Measurements from ENCODE around the gene CFAP54. TPM values are rescaled to one million over a fixed set of nuclear protein-coding genes. Genes with fewer than 3 reads are reported as not detected.
A peak's percentile ranks its signal among the peaks of the same experiment; 100 is the strongest.

The CFAP54 gene
- total RNA-seq, 2 donors from 2014 or later: 0.61 to 0.87 TPM

DNA sequence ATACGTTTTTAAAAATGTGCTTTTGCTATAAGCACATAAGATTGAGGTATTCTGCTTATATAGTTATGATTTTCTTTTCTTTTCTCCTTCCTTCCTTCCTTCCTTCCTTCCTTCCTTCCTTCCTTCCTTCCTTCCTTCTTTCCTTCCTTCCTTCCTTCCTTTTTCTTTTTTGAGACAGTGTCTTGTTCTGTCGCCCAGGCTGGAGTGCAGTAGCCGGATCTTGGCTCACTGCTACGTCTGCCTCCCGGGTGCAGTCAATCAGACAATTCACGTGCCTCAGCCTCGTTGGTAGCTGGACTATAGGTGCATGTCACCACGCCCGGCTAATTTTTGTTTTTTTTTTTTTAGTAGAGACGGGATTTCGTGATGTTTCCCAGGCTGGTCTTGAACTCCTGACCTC is 5.8 kb downstream of the CFAP54 start:
- H3K4me1 Mint-ChIP-seq: no peaks in the 10 kb centered on the region
- no peaks in the 10 kb centered on the region for H3K9me3 Mint-ChIP-seq
- H3K27me3 Mint-ChIP-seq: no peaks in the 10 kb centered on the region
- no peak overlapping the region for H3K27ac Mint-ChIP-seq
- ATAC-seq (replicated peaks): no peak
- no peaks in the 10 kb centered on the region for H3K36me3 Mint-ChIP-seq (ENCODE audit: low read depth)
- H3K4me3 Mint-ChIP-seq: no peak overlapping the region

DNA sequence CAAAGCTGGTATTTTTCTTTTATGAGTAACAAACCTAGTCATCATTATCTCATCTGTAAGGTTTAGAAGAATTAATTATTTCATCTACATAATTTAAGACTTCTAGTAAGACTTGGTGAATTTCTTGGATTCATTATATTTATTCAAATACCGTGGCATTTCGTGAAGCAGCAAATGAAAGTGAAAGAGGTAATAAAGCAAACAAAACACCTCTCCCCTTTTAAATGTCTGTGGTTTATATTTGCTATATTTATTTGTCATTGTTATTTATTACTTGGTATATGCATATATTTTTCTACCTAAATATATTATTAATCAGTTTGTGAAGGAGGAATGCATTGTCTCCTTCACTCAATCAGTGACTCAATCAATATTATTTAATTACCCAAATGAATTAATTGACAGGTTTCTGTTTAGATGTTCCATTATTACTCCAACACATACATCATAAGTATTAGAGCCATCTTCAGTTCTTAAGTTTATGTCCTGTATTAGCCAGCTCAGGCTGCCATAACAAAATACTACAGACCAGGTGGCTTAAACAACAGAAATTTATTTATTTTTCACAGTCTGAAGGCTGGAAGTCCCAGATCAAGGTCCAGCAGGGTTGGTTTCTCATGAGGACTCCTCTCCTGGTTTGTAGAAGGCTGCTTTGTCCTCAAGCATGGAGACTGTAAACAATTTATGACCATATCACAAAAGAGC is 6.6 kb downstream of the CFAP54 start:
- ATAC-seq (replicated peaks): no peak
- H3K27ac Mint-ChIP-seq: no peak overlapping the region
- H3K4me3 Mint-ChIP-seq: no peak overlapping the region

DNA sequence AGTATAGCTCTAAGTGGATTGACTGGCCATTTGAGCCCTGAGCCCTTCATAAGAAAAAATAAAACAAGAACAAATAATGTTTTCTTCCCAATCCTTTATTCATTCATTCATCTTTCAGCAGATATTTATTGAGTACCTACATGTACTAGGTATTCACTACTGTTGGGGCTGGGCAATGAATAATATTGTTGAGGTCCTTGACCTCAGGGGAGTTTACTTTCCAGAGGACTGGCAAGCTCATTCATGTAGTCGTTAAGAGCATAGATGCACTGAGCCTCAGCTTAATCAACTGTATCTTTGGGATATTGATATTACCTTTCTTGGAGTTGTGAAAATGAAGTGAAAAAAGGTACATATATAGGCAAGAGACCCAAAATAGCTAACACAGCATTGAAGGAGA is 7.6 kb downstream of the CFAP54 start:
- no peaks in the 10 kb centered on the region for H3K27me3 Mint-ChIP-seq
- H3K4me1 Mint-ChIP-seq: peaks cover 10% of the 10 kb centered on the region
- no peaks in the 10 kb centered on the region for H3K9me3 Mint-ChIP-seq
- H3K4me3 Mint-ChIP-seq: no peak overlapping the region
- H3K27ac Mint-ChIP-seq: no peak overlapping the region
- ATAC-seq (replicated peaks): no peak
- H3K36me3 Mint-ChIP-seq (ENCODE audit: low read depth): no peaks in the 10 kb centered on the region

More for the DNA sequence above, 6.6 kb downstream of the CFAP54 start:
- Mint-ChIP-seq H3K27me3 (no peaks in the 10 kb centered on the region), H3K4me1 (peaks cover under 1% of the 10 kb centered on the region), H3K36me3 (ENCODE audit: low read depth) (no peaks in the 10 kb centered on the region), H3K9me3 (no peaks in the 10 kb centered on the region)

DNA sequence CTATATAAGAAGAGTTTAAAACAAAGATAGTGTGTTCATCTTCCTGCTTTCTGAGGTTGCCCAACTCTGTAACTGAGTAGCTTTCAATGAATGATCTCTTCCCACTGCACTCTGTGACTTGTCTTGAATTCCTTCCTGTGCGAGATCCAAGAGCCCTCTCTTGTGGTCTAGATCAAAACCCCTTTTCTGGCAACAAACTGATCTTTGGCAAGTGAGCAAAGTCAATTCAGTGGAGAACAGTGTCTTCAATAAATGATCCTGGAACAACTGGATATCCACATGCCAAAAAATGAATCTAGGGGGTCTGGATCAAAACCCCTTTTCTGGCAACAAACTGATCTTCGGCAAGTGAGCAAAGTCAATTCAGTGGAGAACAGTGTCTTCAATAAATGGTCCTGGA is 8.5 kb downstream of the CFAP54 start:
- Mint-ChIP-seq H3K27me3 (no peaks in the 10 kb centered on the region), H3K9me3 (no peaks in the 10 kb centered on the region), H3K36me3 (ENCODE audit: low read depth) (no peaks in the 10 kb centered on the region), H3K4me1 (peaks cover 15% of the 10 kb centered on the region), H3K27ac (no peak overlapping the region), H3K4me3 (no peak overlapping the region)
- no peak for ATAC-seq (replicated peaks)

DNA sequence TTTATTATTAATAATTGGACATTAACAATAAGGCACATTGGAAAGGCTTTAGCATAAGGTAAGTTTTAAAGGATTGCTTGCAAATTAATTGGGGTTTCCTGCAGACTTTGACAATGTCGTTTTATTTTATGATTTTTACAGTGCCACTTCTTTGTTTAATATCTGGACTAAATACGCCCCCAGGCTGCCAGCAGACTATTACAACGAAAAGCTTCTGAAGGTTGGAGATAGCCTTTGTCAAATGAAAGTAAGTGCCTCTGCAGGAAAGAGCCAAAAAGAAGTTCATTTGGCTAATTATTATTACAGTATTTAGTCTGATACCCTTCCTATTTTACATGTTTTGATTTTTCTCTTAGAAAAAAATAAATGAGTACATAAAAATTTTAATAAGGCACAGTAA is 11.3 kb downstream of the CFAP54 start:
- H3K4me3 Mint-ChIP-seq: peak overlapping the region; percentile 71
- peak overlapping the region; percentile 89 for H3K27ac Mint-ChIP-seq
- H3K27me3 Mint-ChIP-seq: no peaks in the 10 kb centered on the region
- no peaks in the 10 kb centered on the region for H3K36me3 Mint-ChIP-seq (ENCODE audit: low read depth)
- peaks cover 23% of the 10 kb centered on the region for H3K4me1 Mint-ChIP-seq
- no peaks in the 10 kb centered on the region for H3K9me3 Mint-ChIP-seq
- no peak for ATAC-seq (replicated peaks)

DNA sequence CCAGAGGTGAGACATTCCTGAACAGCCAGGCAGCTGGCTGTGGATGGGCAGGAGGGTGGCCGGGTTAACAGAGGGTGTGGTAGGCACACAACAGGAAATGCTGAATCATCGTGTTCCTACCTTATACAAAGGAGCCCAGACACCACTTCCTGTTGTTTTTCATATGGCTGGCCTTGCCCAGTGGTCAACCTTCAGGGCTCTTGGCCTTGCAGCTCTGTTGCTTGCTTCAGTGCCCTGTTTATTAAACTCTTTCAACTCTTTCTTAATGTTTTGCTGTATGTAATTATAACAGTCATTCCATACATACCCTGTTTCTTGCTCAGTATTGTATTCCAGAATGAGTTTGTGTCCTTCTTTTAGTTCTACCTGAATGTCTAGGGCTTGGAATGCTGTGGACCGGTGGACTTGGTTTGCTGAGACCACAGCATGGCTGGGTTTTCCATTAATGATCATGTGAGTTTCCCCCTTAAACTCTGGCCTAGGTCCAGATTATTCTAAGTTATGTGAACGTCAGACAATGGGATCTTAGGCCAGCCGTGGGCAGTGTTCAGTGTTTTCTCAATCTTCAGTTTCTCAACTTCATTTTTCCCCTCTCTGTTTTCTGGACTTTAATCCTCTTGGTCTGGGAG is 11.9 kb downstream of the CFAP54 start:
- no peaks in the 10 kb centered on the region for H3K27me3 Mint-ChIP-seq
- H3K9me3 Mint-ChIP-seq: no peaks in the 10 kb centered on the region
- peaks cover 23% of the 10 kb centered on the region for H3K4me1 Mint-ChIP-seq
- peak; percentile 88 for ATAC-seq (replicated peaks)
- H3K4me3 Mint-ChIP-seq: peak overlapping the region; percentile 71
- H3K36me3 Mint-ChIP-seq (ENCODE audit: low read depth): no peaks in the 10 kb centered on the region
- H3K27ac Mint-ChIP-seq: peak overlapping the region; percentile 89

DNA sequence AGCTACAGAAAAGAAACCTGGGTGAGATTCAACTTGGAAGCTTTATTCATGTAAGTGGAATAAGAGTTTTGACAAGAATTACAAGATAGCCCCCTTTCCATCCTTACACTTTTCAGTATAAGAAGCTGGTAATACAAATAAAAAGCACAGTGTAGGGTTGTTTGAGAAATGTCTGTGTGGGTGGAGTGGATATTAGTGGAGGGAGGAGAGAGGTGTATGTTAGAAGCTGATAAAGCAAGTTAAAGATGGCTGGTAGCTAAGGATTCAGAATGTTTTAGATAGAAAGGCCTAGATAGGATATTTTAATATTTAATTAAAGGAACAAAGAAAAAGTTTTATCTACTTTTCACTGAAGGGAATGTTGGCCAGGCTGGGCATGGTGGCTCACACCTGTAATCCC is 12.5 kb downstream of the CFAP54 start:
- peak; percentile 20 for ATAC-seq (replicated peaks)
- H3K27me3 Mint-ChIP-seq: no peaks in the 10 kb centered on the region
- H3K4me3 Mint-ChIP-seq: peak overlapping the region; percentile 71
- H3K4me1 Mint-ChIP-seq: peaks cover 23% of the 10 kb centered on the region
- H3K27ac Mint-ChIP-seq: peak overlapping the region; percentile 89
- H3K36me3 Mint-ChIP-seq (ENCODE audit: low read depth): no peaks in the 10 kb centered on the region
- H3K9me3 Mint-ChIP-seq: no peaks in the 10 kb centered on the region

DNA sequence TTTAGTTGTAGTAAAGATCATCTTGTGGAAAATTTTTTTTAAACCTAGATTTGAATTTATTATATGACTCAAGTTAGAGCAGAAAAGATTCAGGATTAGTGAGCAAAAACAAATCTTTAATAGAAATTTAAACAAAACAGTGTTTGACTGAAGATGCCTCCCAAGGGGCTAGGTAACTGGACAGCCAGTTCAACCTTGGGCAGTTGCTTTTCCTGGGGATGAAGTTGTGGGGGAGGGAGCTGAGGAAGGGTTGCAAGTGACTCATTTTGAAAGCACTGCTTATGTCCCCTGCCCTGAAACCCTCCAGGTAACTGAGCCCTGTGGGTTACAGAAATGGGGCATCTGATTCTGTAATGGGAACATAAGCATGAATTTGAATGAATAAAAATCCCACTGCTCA is 13.1 kb downstream of the CFAP54 start:
- ATAC-seq (replicated peaks): peak; percentile 63
- no peaks in the 10 kb centered on the region for H3K36me3 Mint-ChIP-seq (ENCODE audit: low read depth)

DNA sequence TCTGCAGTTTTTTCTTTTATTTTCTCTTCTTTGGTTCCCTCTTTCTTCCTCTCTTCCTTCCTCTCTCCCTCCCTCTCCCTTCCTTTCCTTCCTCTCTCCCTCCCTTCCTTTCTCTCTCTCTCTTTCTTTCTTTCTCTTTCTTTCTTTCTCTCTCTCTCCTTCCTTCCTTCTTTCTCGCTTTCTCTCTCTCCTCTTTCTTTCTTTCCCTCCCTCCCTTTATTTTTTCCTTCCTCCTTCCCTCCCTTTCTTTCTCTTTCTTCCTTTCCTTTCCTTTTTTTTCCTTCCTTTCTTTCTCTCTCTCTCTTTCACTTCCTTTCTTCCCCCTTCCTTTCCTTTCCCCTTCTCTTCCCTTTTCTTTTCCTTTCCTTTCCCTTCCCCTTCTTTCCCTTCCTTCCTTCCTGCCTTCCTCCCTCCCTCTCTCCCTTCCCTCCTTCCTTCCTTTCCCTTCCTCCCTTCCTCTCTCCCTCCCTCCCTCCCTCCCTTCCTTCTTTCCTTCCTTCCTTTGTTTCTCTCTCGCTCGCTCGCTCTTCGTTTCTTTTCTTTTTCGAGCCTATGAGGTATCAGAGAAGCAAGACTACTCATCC is 13.7 kb downstream of the CFAP54 start:
- Mint-ChIP-seq H3K9me3 (no peaks in the 10 kb centered on the region), H3K36me3 (ENCODE audit: low read depth) (no peaks in the 10 kb centered on the region), H3K27ac (peak overlapping the region; percentile 89), H3K27me3 (no peaks in the 10 kb centered on the region), H3K4me1 (peaks cover 23% of the 10 kb centered on the region), H3K4me3 (peak overlapping the region; percentile 71)
- ATAC-seq (replicated peaks): no peak

More for the DNA sequence above, 13.1 kb downstream of the CFAP54 start:
- H3K4me1 Mint-ChIP-seq: peaks cover 23% of the 10 kb centered on the region
- no peaks in the 10 kb centered on the region for H3K27me3 Mint-ChIP-seq
- H3K9me3 Mint-ChIP-seq: no peaks in the 10 kb centered on the region
- H3K4me3 Mint-ChIP-seq: peak overlapping the region; percentile 71
- H3K27ac Mint-ChIP-seq: peak overlapping the region; percentile 89

DNA sequence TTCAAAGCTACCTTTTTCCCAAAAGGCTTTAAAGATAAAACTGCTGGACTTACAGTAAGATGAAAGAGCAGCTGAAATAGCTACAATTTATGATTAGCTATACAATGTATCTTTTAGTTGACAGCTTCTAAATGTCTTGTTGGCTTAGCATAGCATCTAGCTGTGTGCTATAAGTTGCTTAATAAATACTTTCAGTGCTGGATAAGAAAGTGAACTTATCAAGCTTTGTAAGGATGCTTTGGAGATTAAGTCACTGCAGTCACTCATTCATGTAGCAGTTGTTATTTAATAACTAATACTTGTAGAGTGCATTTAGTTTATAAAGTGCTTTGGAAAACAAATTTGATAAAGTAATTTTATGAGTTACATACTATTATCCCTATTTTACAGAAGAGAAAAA is 14.6 kb downstream of the CFAP54 start:
- Mint-ChIP-seq H3K36me3 (ENCODE audit: low read depth) (no peaks in the 10 kb centered on the region), H3K9me3 (no peaks in the 10 kb centered on the region), H3K4me3 (no peak overlapping the region), H3K27me3 (no peaks in the 10 kb centered on the region), H3K27ac (no peak overlapping the region), H3K4me1 (peaks cover 23% of the 10 kb centered on the region)
- ATAC-seq (replicated peaks): no peak

DNA sequence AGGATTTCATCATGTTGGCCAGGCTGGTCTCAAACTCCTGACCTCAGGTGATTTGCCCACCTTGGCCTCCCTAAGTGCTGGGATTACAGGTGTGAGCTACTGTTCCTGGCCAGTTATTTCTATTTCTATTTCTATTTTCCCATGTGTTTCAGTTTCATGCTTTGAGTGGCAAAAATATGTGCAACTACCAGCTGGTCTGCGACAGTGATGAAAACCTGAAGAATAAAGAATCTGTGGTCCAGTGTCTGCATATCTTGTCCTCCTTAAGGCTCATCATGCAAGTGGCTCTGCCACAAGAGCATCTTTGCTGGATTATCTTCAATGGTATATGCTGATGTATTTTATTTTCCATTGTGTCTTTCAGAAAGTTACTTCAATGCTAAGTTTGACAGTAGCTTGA is 17.4 kb downstream of the CFAP54 start:
- Mint-ChIP-seq H3K27ac (no peak overlapping the region), H3K36me3 (ENCODE audit: low read depth) (no peaks in the 10 kb centered on the region), H3K9me3 (no peaks in the 10 kb centered on the region), H3K27me3 (no peaks in the 10 kb centered on the region), H3K4me1 (peaks cover 15% of the 10 kb centered on the region), H3K4me3 (no peak overlapping the region)
- no peak for ATAC-seq (replicated peaks)

DNA sequence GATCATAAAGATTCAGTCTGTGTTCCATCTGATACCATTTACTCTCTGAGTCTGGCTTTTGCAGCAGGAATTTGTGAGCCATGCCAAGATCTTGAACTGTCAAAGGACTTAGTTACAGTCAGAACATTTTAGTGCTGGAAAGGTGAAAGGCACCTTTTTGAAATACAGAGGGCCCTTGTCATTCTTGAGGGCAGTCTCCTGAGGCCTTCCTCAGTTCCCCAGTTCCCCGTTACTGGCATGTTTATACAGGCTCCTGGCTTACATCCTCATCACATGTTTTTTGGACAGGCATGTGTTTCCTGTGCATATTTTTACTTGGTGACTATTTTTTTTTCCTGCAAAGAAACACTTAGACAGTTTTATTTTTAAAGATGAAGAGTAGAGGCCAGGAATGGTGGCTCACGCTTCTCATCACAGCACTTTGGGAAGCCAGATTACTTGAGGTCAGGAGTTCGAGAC is 21.0 kb downstream of the CFAP54 start:
- Mint-ChIP-seq H3K27ac (no peak overlapping the region), H3K36me3 (ENCODE audit: low read depth) (no peaks in the 10 kb centered on the region), H3K4me1 (no peaks in the 10 kb centered on the region), H3K9me3 (no peaks in the 10 kb centered on the region), H3K4me3 (no peak overlapping the region), H3K27me3 (no peaks in the 10 kb centered on the region)
- ATAC-seq (replicated peaks): no peak

DNA sequence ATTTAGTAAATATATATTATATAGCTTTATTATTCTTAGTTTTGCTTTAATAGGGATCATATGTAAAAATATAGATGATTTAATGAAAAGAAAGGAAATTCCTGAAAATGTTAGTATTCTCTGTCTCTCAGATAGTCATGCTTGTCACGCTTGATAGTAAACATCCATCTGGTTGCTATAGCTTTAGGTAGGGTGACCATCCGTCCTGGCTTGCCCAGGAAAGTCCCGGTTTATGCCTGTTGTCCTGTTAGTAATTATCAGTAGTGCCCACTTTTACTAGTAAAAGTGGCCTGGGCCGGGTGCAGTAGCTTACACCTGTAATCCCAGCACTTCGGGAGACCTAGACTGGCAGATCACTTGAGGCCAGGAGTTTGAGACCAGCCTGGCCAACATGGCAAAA is 23.8 kb downstream of the CFAP54 start:
- H3K27me3 Mint-ChIP-seq: no peaks in the 10 kb centered on the region
- H3K36me3 Mint-ChIP-seq (ENCODE audit: low read depth): no peaks in the 10 kb centered on the region
- ATAC-seq (replicated peaks): no peak
- H3K4me1 Mint-ChIP-seq: peaks cover 12% of the 10 kb centered on the region
- no peaks in the 10 kb centered on the region for H3K9me3 Mint-ChIP-seq
- H3K4me3 Mint-ChIP-seq: no peak overlapping the region
- H3K27ac Mint-ChIP-seq: no peak overlapping the region

DNA sequence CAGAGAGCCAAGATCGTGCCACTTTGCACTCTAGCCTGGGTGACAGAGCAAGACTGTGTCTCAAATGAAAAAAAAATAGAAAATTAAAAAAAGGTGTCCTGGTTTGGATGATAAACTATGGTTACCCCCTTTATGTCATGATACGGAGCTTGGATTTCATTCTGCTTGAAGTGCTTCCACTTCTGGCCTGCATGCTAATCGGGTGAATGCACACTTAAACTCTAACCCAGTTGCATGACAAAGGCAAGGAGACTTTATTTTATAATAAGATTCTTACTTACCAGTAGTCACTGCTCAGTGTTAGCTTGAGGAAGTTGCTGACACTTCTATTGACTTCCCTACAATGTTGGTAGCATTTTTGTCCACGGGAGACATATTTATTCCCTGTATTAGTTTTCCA is 24.3 kb downstream of the CFAP54 start:
- no peaks in the 10 kb centered on the region for H3K36me3 Mint-ChIP-seq (ENCODE audit: low read depth)
- no peaks in the 10 kb centered on the region for H3K27me3 Mint-ChIP-seq
- H3K4me1 Mint-ChIP-seq: peaks cover 12% of the 10 kb centered on the region
- no peak for ATAC-seq (replicated peaks)
- no peak overlapping the region for H3K27ac Mint-ChIP-seq
- no peak overlapping the region for H3K4me3 Mint-ChIP-seq
- H3K9me3 Mint-ChIP-seq: no peaks in the 10 kb centered on the region

DNA sequence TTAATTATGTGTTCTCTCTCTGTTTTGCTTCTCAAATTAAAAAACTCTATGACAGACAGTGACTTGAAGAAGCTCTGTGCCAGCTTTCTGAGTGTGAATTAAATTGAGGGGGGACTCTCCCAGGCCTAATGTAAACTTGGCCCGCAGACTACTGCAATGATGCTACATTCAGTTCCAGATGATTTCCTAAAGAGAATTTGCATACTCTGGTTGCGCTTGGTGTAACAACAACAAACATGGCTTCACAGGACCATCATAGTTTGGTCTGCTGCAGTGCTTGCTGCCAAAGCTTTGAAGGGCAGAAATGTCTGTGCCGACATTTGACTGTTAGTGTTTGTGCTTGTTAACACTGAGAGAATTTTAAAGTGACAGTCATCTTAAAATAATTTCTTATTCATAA is 25.0 kb downstream of the CFAP54 start:
- no peak overlapping the region for H3K27ac Mint-ChIP-seq
- H3K9me3 Mint-ChIP-seq: no peaks in the 10 kb centered on the region
- no peaks in the 10 kb centered on the region for H3K36me3 Mint-ChIP-seq (ENCODE audit: low read depth)

More for the DNA sequence above, 25.0 kb downstream of the CFAP54 start:
- no peaks in the 10 kb centered on the region for H3K27me3 Mint-ChIP-seq
- ATAC-seq (replicated peaks): no peak
- H3K4me1 Mint-ChIP-seq: peaks cover 12% of the 10 kb centered on the region
- H3K4me3 Mint-ChIP-seq: no peak overlapping the region

Data from activated T-helper 17 cell treated with anti-CD3 and anti-CD28 coated beads, Interleukin-2, amount 50 U/mL, for 72 hours (primary cell).